C4-2B (cell line): Measurements from ENCODE around the gene CFAP206.

Source experiments
- H3K27ac ChIP-seq: fragments of 450-650 bp; 2 replicates; pipeline ENCODE4 v1.5.1; 2017
- ZFX ChIP-seq: fragments of 450-650 bp; IDR thresholded peaks from 2 replicates; pipeline ENCODE4 v1.6.1; 2017
- TF ChIP-seq, protein P1 (sequence below): fragments of 450-650 bp; conservative IDR thresholded peaks from 2 replicates; pipeline ENCODE4 v1.5.1; 2017; ENCODE audit warnings: mild to moderate bottlenecking

Gene CFAP206

GRCh38 chr6:87376643-87377042, 31.1 kb upstream of the CFAP206 start:
- H3K27ac ChIP-seq: no peak overlapping the region
- TF ChIP-seq ZFX: no peak
- TF ChIP-seq, protein P1, sequence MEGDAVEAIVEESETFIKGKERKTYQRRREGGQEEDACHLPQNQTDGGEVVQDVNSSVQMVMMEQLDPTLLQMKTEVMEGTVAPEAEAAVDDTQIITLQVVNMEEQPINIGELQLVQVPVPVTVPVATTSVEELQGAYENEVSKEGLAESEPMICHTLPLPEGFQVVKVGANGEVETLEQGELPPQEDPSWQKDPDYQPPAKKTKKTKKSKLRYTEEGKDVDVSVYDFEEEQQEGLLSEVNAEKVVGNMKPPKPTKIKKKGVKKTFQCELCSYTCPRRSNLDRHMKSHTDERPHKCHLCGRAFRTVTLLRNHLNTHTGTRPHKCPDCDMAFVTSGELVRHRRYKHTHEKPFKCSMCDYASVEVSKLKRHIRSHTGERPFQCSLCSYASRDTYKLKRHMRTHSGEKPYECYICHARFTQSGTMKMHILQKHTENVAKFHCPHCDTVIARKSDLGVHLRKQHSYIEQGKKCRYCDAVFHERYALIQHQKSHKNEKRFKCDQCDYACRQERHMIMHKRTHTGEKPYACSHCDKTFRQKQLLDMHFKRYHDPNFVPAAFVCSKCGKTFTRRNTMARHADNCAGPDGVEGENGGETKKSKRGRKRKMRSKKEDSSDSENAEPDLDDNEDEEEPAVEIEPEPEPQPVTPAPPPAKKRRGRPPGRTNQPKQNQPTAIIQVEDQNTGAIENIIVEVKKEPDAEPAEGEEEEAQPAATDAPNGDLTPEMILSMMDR: no peak

DNA sequence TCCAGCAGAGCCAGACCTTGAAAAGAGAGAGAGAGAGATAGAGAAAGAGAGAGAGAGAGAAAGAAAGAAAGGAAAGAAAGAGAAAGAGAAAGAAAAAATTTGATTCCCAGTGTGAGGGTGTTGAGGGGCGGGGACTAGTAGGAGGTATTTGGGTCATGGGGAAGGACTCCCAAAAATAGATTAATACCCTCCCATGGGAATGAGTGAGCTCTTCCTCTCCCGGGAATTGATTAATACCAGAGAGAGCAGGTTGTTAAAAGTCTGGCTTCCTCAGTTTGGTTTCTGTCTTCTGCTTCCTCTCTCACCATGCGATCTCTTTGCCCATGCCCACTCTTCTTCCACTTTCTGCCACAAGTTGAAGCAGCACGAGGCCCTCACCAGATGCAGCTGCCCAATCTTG, 28.8 kb upstream of the CFAP206 start:
- H3K27ac ChIP-seq: no peak overlapping the region
- TF ChIP-seq, protein P1: no peak
- TF ChIP-seq ZFX: no peak

DNA sequence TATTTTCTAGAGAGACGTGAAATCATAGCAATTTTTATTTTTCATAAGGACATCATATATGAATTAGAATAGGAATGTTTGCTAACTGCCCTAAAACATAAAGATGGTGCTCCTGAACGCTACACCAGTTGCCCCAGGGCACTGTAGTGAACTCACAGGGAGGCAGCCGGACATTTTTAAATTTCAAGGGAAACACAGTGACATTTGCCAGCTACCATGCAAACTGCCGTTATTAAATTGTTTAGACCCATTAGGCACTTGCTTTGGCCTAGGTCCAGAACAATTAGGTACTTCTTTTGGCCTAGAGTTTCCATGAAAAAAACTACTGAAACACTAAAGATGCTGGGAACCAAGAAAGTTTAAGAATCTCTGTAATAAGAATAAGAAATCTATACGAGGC, 24.9 kb upstream of the CFAP206 start:
- no peak overlapping the region for H3K27ac ChIP-seq
- no peak for TF ChIP-seq ZFX
- TF ChIP-seq, protein P1: no peak

DNA sequence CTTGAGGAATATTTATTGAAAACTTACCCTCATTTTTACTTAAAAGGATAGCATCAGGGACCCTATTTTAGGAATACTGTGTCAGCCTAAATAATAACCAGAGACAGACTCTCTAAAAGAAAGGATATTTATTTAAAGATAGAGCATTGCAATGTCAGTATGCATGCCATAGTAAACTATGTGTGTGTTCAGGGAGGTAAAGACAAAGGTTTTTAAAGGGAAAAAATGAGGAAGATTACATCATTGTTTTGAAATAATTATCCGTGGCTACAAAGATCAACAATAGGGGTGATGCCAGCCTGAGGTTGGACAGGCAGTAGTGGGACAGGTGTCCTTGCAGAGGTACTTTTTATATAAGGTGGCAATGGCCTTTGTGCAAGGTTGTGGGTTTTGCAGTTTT, 23.7 kb upstream of the CFAP206 start:
- no peak overlapping the region for H3K27ac ChIP-seq
- TF ChIP-seq, protein P1: no peak
- no peak for TF ChIP-seq ZFX

DNA sequence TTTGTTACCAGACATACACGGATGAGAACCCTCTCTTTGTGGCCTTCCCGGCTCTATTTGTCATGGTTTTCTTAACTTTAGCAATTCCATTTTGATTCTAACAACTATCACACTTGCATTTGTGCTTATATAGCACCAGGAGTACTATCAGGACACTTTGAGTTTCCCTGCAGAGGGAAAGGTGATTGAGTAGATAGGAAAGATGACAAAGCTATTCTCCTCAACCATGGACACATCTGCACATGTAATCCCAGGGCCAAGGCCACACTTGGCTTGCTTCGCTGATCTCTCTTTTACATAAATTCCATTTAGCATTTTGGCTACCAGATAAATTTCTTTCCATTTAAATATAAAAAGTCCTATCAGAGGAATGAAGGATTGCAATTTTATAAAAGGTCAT, 23.3 kb upstream of the CFAP206 start:
- TF ChIP-seq ZFX: no peak
- TF ChIP-seq, protein P1: no peak
- no peak overlapping the region for H3K27ac ChIP-seq

DNA sequence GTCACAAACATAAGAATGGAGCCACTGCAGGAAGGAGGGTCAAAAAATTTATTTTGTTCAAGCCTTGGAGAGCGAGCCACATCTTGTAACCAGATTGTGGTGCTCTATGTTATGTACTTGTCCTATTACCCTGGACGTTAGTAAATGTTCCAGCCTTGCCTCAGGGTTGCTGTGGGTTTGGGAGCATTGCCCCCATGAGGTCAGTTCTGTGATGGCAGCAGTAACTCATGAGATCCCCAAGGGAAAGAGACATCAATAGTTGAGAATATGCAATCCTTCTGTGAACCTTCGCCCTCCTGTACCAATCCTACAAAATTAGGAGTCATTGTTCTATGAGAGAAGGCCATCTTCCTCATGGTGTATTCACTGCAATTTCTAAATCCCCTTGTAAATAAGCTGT, 16.4 kb upstream of the CFAP206 start:
- H3K27ac ChIP-seq: no peak overlapping the region
- no peak for TF ChIP-seq ZFX
- TF ChIP-seq, protein P1: peak; percentile 19

DNA sequence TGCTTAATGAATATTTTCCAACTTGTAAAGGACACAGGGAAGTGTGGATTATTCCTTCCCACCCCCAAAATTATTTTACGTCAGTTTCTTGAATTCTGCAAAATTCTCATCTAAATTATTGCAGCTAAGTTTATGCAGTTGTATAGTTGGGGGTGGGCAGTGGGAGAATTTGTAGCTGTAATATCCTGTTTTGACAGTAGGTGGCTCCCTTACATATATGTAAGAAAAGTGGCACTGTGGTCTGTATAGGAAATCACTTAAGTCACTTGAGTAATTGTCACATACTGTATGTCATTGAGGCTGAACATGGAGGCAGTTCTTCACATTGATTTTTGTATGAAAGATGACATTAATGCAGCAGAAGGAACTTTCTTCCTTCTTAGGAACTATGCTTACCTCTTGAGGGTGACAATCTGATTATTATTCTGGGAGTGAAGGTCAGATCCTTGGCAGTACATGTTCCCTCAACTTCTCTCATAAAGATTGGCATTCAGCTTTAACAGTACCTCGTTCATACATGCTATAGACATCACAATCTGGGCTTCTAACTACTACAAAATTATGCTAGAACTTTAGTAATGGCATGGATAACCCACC, 14.6 kb upstream of the CFAP206 start:
- TF ChIP-seq, protein P1: peak; percentile 44
- TF ChIP-seq ZFX: no peak
- H3K27ac ChIP-seq: no peak overlapping the region
